Omental fat pad (tissue), 4 donors: ENCODE measurements around the gene RARS2. TPM values are rescaled to one million over a fixed set of nuclear protein-coding genes. Genes with fewer than 3 reads are reported as not detected.
A peak's percentile ranks its signal among the peaks of the same experiment; 100 is the strongest.

Experiments used
- ATAC-seq: fragments of 150-250 bp; one replicate; pipeline ENCODE4 v1.9.1; 2016; ENCODE audit warnings: mild to moderate bottlenecking, moderate library complexity; ENCODE audit not compliant: low FRiP score
- DNase-seq: peaks from one replicate; pipeline ENCODE4 v3.0.0-alpha.2; 2019; ENCODE audit warnings: low spot score
- small RNA-seq: library from RNA; depleted of rRNA; stranded (forward); fragments of <200 nt; gene quantifications from one replicate; pipeline ENCODE3, GENCODE V24; 2016
- total RNA-seq, 4 donors: library from RNA; depleted of rRNA; stranded (reverse); fragments of >200 nt; gene quantifications; one replicate each; pipeline ENCODE4 v1.1.0, GENCODE V29; 2016
- TF ChIP-seq, protein P1 (sequence below), 3 donors: fragments of 450-650 bp; IDR thresholded peaks; one replicate each; pipeline ENCODE4 v1.5.1; 2016 to 2017; ENCODE audit warnings: antibody characterized with exemption in 3 of 3, mild to moderate bottlenecking in 3 of 3, moderate library complexity in 2 of 3

RARS2 gene
- total RNA-seq, 4 donors from 2014 or later = 21.8 to 43.2 (median 22.9) TPM

GRCh38 chr6:87483929-87484328 lies 105.9 kb downstream of the RARS2 start:
- no peak for ATAC-seq

DNA sequence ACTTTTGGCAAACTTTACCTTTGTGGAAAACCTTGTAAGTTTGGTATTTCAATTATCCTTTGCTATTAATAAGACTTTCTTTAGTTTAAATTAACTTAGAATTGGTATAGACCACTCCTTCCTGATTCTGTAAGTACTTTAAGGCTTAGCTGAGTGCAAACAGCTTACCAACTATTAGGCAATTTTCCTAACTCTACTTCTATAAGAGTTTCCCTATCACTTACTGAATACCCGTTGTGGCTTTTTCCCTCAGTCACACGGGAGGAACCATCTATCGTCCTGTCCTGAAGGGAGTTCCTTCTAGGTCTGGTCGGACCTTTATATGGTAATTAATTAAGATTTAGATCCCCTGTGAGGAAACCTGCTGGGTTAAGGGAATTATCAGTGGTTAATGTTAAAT lies 107.4 kb downstream of the RARS2 start:
- ATAC-seq (no peak), DNase-seq (no peak)
- TF ChIP-seq, protein P1, sequence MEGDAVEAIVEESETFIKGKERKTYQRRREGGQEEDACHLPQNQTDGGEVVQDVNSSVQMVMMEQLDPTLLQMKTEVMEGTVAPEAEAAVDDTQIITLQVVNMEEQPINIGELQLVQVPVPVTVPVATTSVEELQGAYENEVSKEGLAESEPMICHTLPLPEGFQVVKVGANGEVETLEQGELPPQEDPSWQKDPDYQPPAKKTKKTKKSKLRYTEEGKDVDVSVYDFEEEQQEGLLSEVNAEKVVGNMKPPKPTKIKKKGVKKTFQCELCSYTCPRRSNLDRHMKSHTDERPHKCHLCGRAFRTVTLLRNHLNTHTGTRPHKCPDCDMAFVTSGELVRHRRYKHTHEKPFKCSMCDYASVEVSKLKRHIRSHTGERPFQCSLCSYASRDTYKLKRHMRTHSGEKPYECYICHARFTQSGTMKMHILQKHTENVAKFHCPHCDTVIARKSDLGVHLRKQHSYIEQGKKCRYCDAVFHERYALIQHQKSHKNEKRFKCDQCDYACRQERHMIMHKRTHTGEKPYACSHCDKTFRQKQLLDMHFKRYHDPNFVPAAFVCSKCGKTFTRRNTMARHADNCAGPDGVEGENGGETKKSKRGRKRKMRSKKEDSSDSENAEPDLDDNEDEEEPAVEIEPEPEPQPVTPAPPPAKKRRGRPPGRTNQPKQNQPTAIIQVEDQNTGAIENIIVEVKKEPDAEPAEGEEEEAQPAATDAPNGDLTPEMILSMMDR (IDR thresholded peaks at IDR 0.05) = no peak

More at GRCh38 chr6:87483929-87484328, 105.9 kb downstream of the RARS2 start:
- no peak for DNase-seq
- TF ChIP-seq, protein P1 (IDR thresholded peaks at IDR 0.05) = no peak

DNA sequence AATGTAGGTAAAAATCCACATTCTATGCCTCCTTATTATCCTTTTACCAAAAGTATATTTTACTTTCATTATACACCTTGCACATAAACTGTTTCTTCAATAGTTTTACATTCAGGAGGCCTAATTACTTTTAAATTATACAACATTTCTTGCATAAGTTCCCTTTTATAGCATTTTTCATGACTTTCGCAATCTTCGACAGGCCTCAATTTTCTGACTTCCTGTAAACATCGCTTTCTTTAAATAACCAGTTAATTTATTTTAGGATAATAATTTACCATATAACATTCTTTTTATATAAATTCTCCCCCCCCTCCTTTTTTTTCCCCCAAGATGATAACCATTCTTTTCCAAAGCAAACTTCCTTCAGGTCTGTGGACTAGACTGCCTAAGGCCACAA lies 107.9 kb downstream of the RARS2 start:
- DNase-seq (no peak), ATAC-seq (no peak)
- TF ChIP-seq, protein P1 (IDR thresholded peaks at IDR 0.05) = no peak

DNA sequence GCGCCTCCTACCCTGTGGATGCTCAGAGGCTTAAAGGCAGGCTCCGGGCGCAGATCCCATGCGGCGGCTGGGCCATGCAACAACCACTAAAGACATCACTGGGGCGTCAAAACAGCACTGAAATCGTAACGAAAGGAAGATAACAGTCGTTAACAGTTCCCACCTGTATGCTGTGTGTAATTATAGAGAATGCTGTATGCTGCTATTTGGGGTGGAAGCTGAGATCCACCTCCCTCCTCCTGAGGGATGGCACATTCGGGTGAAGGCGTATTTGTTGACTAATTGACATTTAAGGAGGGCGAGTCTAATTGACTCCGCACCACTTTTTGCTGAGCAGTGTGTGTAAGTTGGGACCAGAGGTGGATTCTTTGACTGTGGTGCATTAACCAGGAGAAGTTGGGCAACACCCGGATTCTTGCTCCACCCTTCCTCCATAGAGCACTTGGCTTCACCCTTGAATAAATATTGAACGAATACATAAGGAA lies 116.3 kb downstream of the RARS2 start:
- DNase-seq (no peak), ATAC-seq (peak; percentile 51)

DNA sequence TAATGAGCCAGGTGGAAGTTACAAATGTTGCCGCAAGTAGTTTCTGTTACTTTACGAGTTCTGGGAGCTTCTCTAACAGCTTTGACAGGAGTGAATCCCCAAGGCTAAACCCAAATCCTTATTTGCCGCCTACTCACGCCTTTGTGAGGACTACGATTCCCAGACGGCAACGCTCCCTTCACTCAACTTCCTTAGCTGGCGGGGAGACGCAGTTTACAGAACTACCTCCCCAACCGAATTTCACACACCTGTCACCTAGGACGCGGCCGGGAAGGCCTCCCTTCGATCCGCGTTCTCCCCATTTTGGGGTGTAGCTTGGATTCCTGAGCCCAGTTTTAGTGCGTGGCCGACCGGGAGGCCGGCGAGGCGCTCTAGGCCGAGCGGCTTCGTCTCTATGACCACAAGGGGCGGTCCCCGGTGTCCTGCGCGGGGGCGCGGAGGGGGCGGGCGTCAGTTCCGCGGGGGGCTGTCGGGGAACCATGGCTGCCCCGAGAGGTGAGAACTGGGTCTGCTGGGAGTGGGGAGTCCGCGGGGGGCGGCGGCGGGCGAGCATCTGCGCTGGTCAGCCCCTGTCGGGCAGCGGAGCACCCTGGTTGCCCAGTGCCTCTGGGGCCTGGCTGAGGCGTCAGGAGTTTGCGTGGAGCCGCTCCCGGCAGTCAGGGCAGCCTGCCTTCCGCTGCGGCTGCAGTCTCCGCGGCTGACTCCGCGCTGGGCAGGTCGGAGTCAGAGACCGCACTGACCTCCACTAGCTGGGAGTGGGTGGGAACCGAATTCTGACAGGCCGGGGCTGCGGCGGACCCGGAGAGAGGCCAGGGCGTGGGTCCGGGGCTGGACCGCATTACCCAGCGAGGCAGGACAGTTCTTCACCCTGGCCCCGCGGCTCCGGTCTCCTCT lies 117.0 kb downstream of the RARS2 start, which contains the start of gene SLC35A1:
SLC35A1 (plus strand) TSS at position 450 of the 894 bp plus-strand sequence; CDS start at position 480, 30 bp downstream.
- TF ChIP-seq, protein P1 (IDR thresholded peaks at IDR 0.05) = no peak
- DNase-seq (peak; percentile 57), ATAC-seq (peak; percentile 98)

More for the DNA sequence above, 116.3 kb downstream of the RARS2 start:
- TF ChIP-seq, protein P1 (IDR thresholded peaks at IDR 0.05) = no peak

GRCh38 chr6:87465051-87465450 lies 124.7 kb downstream of the RARS2 start:
- DNase-seq (no peak), ATAC-seq (no peak)
- TF ChIP-seq, protein P1 (IDR thresholded peaks at IDR 0.05) = no peak

Small RNAs within 50 kb of the gene (small RNA-seq; reads per million reads assigned to genes)
- not detected for gene RNU6-444P

Other genes with a start within 250 kb of the RARS2 start
- gene C6orf163, start 245.2 kb downstream of the RARS2 start, total RNA-seq = 1 to 10 TPM; 1.7 to 7.4 (median 2.0) TPM
- gene CFAP206, start 182.0 kb downstream of the RARS2 start, total RNA-seq = under 1 TPM in 1 of 4 donors, not detected in 3; 0.37 TPM
- 10 to 100 TPM; 12.0 to 20.0 (median 15.1) TPM for gene SLC35A1, start 117.0 kb downstream of the RARS2 start, total RNA-seq
- 10 to 100 TPM; 11.4 to 21.6 (median 13.9) TPM for gene ORC3, start 148 bp upstream of the RARS2 start, total RNA-seq
- 10 to 100 TPM; 22.9 to 41.6 (median 34.6) TPM for gene AKIRIN2, start 112.2 kb upstream of the RARS2 start, total RNA-seq